Measurements from ENCODE around the gene KCNMA1. TPM values are rescaled to one million over a fixed set of nuclear protein-coding genes. Genes with fewer than 3 reads are reported as not detected.
A peak's percentile ranks its signal among the peaks of the same experiment; 100 is the strongest.

The KCNMA1 gene
- total and polyA plus RNA-seq, 10 of the 15 experiments (the other 5 are each of a cell fraction or from before 2014, with no cell fraction given): 8.5 to 77.0 (median 21.3) TPM

DNA sequence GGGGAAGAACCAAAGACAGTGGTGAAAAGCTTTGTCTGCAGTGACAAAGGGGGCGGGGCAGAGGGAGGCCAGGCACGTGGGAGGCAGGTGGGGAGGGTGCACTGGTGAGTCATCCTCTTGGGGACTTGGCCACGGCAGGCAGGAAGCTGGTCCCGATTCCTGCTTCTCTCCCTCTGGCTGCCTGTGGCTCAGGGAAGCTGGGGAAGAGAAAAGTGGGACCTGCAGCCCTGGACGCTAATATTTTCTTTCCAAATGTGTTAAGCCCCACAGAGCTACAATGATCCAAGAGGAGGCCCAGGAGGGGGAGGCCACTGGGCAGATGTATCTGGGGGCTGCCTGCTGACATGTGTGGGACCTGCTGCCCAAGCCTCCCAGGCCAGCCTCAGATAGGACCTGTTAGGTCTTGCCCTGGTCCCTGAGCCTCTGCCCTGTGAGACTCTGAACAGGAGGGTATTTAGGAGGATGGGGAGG, 231.8 kb downstream of the KCNMA1 start (continued):
- TF ChIP-seq, protein P1, sequence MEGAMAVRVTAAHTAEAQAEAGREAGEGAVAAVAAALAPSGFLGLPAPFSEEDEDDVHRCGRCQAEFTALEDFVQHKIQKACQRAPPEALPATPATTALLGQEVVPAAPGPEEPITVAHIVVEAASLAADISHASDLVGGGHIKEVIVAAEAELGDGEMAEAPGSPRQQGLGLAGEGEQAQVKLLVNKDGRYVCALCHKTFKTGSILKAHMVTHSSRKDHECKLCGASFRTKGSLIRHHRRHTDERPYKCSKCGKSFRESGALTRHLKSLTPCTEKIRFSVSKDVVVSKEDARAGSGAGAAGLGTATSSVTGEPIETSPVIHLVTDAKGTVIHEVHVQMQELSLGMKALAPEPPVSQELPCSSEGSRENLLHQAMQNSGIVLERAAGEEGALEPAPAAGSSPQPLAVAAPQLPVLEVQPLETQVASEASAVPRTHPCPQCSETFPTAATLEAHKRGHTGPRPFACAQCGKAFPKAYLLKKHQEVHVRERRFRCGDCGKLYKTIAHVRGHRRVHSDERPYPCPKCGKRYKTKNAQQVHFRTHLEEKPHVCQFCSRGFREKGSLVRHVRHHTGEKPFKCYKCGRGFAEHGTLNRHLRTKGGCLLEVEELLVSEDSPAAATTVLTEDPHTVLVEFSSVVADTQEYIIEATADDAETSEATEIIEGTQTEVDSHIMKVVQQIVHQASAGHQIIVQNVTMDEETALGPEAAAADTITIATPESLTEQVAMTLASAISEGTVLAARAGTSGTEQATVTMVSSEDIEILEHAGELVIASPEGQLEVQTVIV (IDR thresholded peaks at IDR 0.05; ENCODE audit: borderline replicate concordance, partially characterized antibody): no peak
- TF ChIP-seq JUND (IDR thresholded peaks at IDR 0.05; ENCODE audit: low read depth, low read length) (peak; percentile 48; the same call in 1 of the 2 replicates), CBX5 (IDR thresholded peaks at IDR 0.05; ENCODE audit: low read depth) (no peak), GABPA (IDR thresholded peaks at IDR 0.05; ENCODE audit: low read depth) (no peak), MTA2 (IDR thresholded peaks at IDR 0.05; ENCODE audit: low read depth) (no peak), LARP7 (IDR thresholded peaks at IDR 0.05) (no peak), CBFB (IDR thresholded peaks at IDR 0.05; ENCODE audit: low read depth) (no peak), SREBF1 (IDR thresholded peaks at IDR 0.05; ENCODE audit: low read length) (no peak), BHLHE40 (IDR thresholded peaks at IDR 0.05; ENCODE audit: borderline replicate concordance in 1 of 2, low read depth in 2 of 2, low read length in 1 of 2) (peak; percentile 88 to 94), EED (IDR thresholded peaks at IDR 0.05; ENCODE audit: low read depth) (0 out of 2 replicates have a peak, but pooled peaks have one; percentile 47), TCF12 (IDR thresholded peaks at IDR 0.05; ENCODE audit: low read depth, low read length) (0 out of 2 replicates have a peak, but pooled peaks have one; percentile 13), JUNB (IDR thresholded peaks at IDR 0.05) (no peak), ZZZ3 (IDR thresholded peaks at IDR 0.05; ENCODE audit: control insufficient read depth, insufficient read length, low read depth) (no peak), EGR1 (IDR thresholded peaks at IDR 0.05; ENCODE audit: borderline replicate concordance in 1 of 2, low read depth in 2 of 2, low read length in 2 of 2) (peak in 1 of 2 experiments; percentile 17; a peak in 1 of 3 replicates), CEBPB (IDR thresholded peaks at IDR 0.05; ENCODE audit: borderline replicate concordance in 1 of 2, low read depth in 2 of 2, low read length in 2 of 2) (no peak)
- TF ChIP-seq, protein P2, sequence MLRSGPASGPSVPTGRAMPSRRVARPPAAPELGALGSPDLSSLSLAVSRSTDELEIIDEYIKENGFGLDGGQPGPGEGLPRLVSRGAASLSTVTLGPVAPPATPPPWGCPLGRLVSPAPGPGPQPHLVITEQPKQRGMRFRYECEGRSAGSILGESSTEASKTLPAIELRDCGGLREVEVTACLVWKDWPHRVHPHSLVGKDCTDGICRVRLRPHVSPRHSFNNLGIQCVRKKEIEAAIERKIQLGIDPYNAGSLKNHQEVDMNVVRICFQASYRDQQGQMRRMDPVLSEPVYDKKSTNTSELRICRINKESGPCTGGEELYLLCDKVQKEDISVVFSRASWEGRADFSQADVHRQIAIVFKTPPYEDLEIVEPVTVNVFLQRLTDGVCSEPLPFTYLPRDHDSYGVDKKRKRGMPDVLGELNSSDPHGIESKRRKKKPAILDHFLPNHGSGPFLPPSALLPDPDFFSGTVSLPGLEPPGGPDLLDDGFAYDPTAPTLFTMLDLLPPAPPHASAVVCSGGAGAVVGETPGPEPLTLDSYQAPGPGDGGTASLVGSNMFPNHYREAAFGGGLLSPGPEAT (IDR thresholded peaks at IDR 0.05; ENCODE audit: low read depth): peak; percentile 48; the same call in 1 of the 2 replicates
- TF ChIP-seq, protein P3, sequence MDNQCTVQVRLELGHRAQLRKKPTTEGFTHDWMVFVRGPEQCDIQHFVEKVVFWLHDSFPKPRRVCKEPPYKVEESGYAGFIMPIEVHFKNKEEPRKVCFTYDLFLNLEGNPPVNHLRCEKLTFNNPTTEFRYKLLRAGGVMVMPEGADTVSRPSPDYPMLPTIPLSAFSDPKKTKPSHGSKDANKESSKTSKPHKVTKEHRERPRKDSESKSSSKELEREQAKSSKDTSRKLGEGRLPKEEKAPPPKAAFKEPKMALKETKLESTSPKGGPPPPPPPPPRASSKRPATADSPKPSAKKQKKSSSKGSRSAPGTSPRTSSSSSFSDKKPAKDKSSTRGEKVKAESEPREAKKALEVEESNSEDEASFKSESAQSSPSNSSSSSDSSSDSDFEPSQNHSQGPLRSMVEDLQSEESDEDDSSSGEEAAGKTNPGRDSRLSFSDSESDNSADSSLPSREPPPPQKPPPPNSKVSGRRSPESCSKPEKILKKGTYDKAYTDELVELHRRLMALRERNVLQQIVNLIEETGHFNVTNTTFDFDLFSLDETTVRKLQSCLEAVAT (IDR thresholded peaks at IDR 0.05): no peak
